Measurements from ENCODE around the gene TBC1D2B. TPM values are rescaled to one million over a fixed set of nuclear protein-coding genes. Genes with fewer than 3 reads are reported as not detected.
"Not testable (repeated sequence)": the region's sequence is repeated elsewhere in the genome, so short reads cannot be mapped to it uniquely, and the experiment has no call there.

TBC1D2B gene
- total RNA-seq, 3 donors from 2014 or later: 54.8 to 65.6 (median 57.0) TPM

- DNase-seq: no peak
- H3K4me3 ChIP-seq: no peak overlapping the region
- TF ChIP-seq CTCF (IDR thresholded peaks at IDR 0.05): no peak
- intact Hi-C loops (cut with DNase I, micrococcal nuclease): loop anchor here in 1 of 2 donors (5.0 kb wide), 1 partner anchor 111 kb away; no protein-coding TSS in a partner anchor
- no peak for ATAC-seq
- no peaks in the 10 kb centered on the region for H3K9me3 ChIP-seq
- peaks cover 6% of the 10 kb centered on the region for H3K4me1 ChIP-seq (ENCODE audit: low read depth)
- H3K36me3 ChIP-seq (ENCODE audit: low read depth): peaks cover 2% of the 10 kb centered on the region
Observed at GRCh38 chr15:78001656-78002055, 75.9 kb downstream of the TBC1D2B start.

DNA sequence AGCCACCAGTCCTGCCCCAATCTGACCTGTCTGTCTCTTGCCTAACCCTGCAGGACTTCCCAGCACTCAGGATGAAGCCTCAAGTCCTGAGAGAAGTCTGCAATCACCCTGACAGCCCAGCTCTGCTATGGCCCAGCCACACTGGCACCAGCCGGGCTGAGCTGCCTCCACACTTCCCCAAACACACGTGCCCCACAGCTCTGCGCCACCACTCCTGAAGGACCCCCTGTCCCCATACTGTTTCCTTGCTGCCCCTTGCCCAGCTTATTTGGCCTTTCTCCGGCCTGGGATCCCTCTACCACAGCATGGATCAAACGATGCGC, 76.6 kb downstream of the TBC1D2B start:
- Histone ChIP-seq H3K4me1 (ENCODE audit: low read depth) (no peaks in the 10 kb centered on the region), H3K4me3 (no peak overlapping the region), H3K9me3 (no peaks in the 10 kb centered on the region), H3K36me3 (ENCODE audit: low read depth) (peaks cover 2% of the 10 kb centered on the region)
- peak in 1 of 3 donors; percentile 26 for DNase-seq
- ATAC-seq: peak; percentile 1
- intact Hi-C loops (cut with DNase I, micrococcal nuclease): loop anchor here in 1 of 2 donors (5.0 kb wide), 1 partner anchor 111 kb away; no protein-coding TSS in a partner anchor
- TF ChIP-seq CTCF (IDR thresholded peaks at IDR 0.05): no peak

- H3K36me3 ChIP-seq (ENCODE audit: low read depth): peaks cover 2% of the 10 kb centered on the region
- no peak overlapping the region for H3K4me3 ChIP-seq
- H3K9me3 ChIP-seq: no peaks in the 10 kb centered on the region
- no peaks in the 10 kb centered on the region for H3K4me1 ChIP-seq (ENCODE audit: low read depth)
- peak; percentile 75 for TF ChIP-seq CTCF (IDR thresholded peaks at IDR 0.05)
- DNase-seq (peak; percentile 93 to 94 (median 93)), ATAC-seq (peak; percentile 97)
- intact Hi-C loops (cut with DNase I, micrococcal nuclease): loop anchor here in 1 of 2 donors (5.0 kb wide), 1 partner anchor 112 kb away; no protein-coding TSS in a partner anchor
Observed at GRCh38 chr15:78000091-78000926, 77.2 kb downstream of the TBC1D2B start.

DNA sequence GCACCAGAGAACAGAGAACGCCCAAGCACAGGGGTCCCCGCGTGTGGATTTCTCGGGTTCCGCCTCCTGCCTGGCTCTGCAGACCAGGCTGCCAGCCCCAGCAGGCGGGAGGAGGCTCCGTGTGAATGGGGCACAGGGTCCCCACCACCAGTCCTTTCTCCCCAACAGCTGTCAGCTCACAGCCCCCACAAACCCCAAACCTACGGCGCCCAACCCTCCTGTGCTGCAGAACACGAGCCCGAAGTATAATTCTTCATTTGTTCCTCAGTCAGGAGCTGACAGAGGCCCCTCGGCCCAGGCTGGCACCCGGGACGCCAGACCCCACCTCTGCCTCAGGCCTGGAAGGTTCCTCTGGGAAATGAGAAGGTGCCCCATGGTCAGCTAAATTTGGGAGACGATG, 78.0 kb downstream of the TBC1D2B start:
- Histone ChIP-seq H3K9me3 (no peaks in the 10 kb centered on the region), H3K36me3 (ENCODE audit: low read depth) (peaks cover 2% of the 10 kb centered on the region), H3K4me3 (no peak overlapping the region), H3K4me1 (ENCODE audit: low read depth) (no peaks in the 10 kb centered on the region)
- DNase-seq (no peak), ATAC-seq (no peak)
- intact Hi-C loops (cut with DNase I, micrococcal nuclease): no loop called here
- no peak for TF ChIP-seq CTCF (IDR thresholded peaks at IDR 0.05)

DNA sequence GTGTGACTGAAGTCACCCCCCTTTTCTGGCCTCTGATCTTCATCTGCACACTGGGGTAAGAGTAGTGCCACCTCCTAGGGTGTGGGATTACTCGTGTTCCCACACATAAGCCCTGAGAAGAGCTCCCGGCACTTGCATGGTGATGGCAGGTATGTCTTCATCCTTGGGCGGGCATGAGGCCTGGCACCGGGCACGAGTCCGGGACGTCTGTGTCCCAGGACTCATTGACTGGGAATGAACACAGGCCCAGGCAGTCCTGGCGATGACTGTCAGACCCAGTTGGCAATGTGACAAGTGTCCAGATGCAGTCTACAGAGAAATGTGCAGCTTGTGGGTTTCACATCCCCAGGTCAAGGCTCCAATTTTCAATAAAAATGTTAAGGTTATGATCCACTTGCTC, 78.9 kb downstream of the TBC1D2B start:
- Histone ChIP-seq H3K36me3 (ENCODE audit: low read depth) (peaks cover 2% of the 10 kb centered on the region), H3K9me3 (no peaks in the 10 kb centered on the region), H3K4me1 (ENCODE audit: low read depth) (no peaks in the 10 kb centered on the region), H3K4me3 (no peak overlapping the region)
- intact Hi-C loops (cut with DNase I, micrococcal nuclease): no loop called here
- no peak for ATAC-seq
- no peak for DNase-seq
- no peak for TF ChIP-seq CTCF (IDR thresholded peaks at IDR 0.05)

GRCh38 chr15:77997761-77998554, 79.6 kb downstream of the TBC1D2B start:
- H3K4me1 ChIP-seq (ENCODE audit: low read depth): not testable (repeated sequence)

DNA sequence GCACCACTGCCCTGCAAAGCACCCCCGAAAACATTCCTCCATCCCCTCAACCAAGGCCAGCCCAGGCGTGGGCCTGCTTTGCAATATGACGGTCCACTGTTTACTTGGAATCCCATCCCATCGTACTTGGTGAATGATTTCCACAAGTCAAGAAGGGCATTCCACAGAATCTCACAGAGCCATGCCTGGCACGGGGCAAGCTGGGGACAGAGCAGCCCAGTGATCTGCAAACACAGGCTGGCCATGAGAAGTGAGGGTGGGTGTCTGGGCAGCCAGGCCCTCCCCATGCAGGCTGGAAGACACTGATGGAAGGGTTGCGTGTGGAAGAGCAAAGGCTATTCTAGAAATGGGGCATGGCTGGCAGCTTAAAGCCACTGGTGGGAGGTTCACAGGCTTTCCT, 80.3 kb downstream of the TBC1D2B start:
- ATAC-seq; H3K4me1 ChIP-seq (ENCODE audit: low read depth); H3K9me3 ChIP-seq; H3K36me3 ChIP-seq (ENCODE audit: low read depth); H3K4me3 ChIP-seq; intact Hi-C loops (cut with DNase I, micrococcal nuclease): not testable (repeated sequence)
- peak in 1 of 3 donors; percentile 5 for DNase-seq

More at GRCh38 chr15:77997761-77998554, 79.6 kb downstream of the TBC1D2B start:
- H3K4me3 ChIP-seq; H3K9me3 ChIP-seq; intact Hi-C loops (cut with DNase I, micrococcal nuclease); ATAC-seq; H3K36me3 ChIP-seq (ENCODE audit: low read depth); DNase-seq: not testable (repeated sequence)

DNA sequence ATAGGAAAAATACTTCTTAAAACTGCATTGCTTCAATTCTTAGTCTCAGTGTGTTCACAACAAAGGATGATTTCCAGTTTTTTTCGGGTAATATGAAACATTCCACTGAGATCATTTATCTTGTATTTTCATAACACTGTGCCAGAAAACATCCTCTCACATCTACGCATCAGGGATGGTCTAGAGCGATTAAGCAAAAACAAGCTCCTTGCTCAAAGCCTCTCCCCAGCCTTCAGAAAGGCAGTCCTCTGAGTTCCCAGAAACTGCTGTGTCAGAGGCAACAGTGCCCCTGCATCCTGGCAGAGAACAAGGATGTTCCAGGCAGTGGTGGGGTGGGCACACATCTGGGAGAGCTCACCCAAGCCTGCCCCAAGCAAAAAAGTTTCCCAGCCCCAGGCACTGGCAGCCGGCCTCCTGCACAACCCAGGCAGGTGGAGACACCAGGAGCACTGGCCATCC, 80.8 kb downstream of the TBC1D2B start:
- H3K36me3 ChIP-seq (ENCODE audit: low read depth); H3K4me3 ChIP-seq; intact Hi-C loops (cut with DNase I, micrococcal nuclease); H3K4me1 ChIP-seq (ENCODE audit: low read depth); H3K9me3 ChIP-seq; DNase-seq; ATAC-seq: not testable (repeated sequence)

Measured in mucosa of descending colon (tissue), 3 donors.